GM21723 (cell line): ENCODE results near the gene RIOK2.

Experiments used
- ATAC-seq: cut with Tn5 transposase; IDR thresholded peaks from one replicate; pipeline ENCODE4 v1.9.1; 2021; ENCODE audit warnings: mild to moderate bottlenecking, moderate library complexity; ENCODE audit not compliant: unreplicated experiment

RIOK2 gene

GRCh38 chr5:97127727-97128126 is 55.3 kb downstream of the RIOK2 start:
- ATAC-seq = no peak

GRCh38 chr5:97125125-97125683 is 57.8 kb downstream of the RIOK2 start:
- no peak for ATAC-seq

GRCh38 chr5:97124335-97124734 is 58.7 kb downstream of the RIOK2 start:
- ATAC-seq = no peak

- no peak for ATAC-seq
Observed at GRCh38 chr5:97121848-97122247, 61.2 kb downstream of the RIOK2 start.

GRCh38 chr5:97120195-97120594 is 62.9 kb downstream of the RIOK2 start:
- ATAC-seq = no peak

- ATAC-seq = no peak
Observed at GRCh38 chr5:97119007-97119390, 64.0 kb downstream of the RIOK2 start.

- ATAC-seq = peak; percentile 89
Observed at GRCh38 chr5:97118261-97119006, 64.6 kb downstream of the RIOK2 start.

GRCh38 chr5:97115932-97116331 is 67.1 kb downstream of the RIOK2 start:
- no peak for ATAC-seq

GRCh38 chr5:97112230-97112629 is 70.8 kb downstream of the RIOK2 start:
- no peak for ATAC-seq

- ATAC-seq = no peak
Observed at GRCh38 chr5:97111616-97112015, 71.4 kb downstream of the RIOK2 start.

- ATAC-seq = no peak
Observed at GRCh38 chr5:97111004-97111403, 72.0 kb downstream of the RIOK2 start.
